Measurements from ENCODE around the gene C20orf141.

GRCh38 chr20:2805689-2806350 lies 9.0 kb upstream of the C20orf141 start:
- TF ChIP-seq CTCF (IDR thresholded peaks at IDR 0.05; ENCODE audit: low read length) (no peak), EZH2 (IDR thresholded peaks at IDR 0.05; ENCODE audit: borderline replicate concordance, low read length) (no peak)
